NCI-H1694 treated with DMSO at 0.1 percent for 48 hours (cell line): ENCODE results near the gene TTC17.
"Not testable (repeated sequence)": the region's sequence is repeated elsewhere in the genome, so short reads cannot be mapped to it uniquely, and the experiment has no call there.

ENCODE experiments used
- DNase-seq: peaks from one replicate; lab custom pipeline; 2025; lab: John Stamatoyannopoulos, UW

TTC17 gene

DNA sequence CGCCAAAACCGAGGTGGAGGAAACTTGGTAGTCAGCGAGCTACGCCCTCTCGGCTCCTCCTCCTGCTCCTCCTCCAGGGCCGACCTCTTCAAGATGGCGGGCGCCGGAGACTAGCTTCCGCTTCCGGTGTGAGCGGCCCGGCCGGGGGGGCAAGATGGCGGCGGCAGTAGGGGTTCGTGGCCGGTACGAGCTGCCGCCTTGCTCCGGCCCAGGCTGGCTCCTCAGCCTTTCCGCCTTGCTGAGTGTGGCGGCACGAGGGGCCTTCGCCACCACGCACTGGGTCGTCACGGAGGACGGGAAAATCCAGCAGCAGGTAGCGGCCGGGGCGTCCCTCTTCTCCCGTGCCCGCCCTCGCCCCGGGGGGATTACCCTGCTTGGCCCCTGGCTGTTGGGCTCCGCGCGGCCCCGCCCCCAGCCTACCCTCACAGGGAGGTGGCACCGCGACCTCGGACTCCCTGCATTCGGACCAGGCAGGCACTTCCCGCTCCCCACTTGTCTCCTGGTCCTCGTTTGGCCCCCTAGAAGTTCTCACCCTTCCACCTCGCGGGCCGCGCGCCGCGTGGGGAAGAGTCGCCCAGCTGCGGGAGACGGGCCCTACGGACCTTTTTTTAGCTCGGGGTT is at the start of gene TTC17:
Gene TTC17 (plus strand): TSS at position 120 of the 621 bp plus-strand sequence. CDS start 35 bp downstream, at position 155.
- peak; percentile 84 for DNase-seq

DNA sequence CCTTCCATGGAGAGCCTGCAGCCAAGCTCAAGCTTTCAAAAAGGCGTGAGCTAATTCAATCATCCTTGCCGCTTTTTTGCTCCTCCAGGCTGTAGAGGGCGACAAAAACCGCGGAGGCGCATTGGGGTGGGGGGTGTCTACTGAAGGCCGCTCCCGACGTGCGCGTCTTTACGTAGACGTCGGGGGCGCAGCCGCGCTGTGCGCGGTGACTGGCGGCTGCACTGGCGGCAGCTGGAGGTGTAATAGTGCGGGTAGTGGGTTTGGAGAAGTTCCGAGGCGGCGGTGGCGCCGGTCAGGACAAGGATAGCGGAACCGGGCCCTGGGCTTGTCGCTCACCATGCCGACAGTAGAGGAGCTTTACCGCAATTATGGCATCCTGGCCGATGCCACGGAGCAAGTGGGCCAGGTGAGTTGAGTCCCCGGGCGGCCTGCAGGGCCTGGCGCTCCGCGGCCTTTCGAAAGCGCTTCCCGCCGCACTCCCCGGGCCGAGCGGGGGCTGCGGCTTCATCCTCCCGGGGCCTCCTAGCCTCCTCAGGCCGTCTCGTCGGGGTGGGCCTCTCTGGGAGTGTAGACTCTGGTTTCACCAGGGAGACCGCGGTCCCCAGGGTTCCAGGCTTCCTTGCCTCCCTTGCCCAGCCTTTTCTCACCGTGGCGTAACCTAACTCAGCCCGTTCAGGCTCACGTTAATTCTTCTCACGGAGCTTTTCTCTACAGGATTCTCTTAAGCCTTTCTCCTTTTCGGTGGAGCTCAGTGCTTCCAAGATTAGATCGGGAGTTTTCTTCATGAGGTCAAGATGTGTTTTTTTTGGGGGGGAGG is 46.7 kb upstream of the TTC17 start, which contains the start of gene API5:
Gene API5 (plus strand): TSS at position 206 of the 817 bp plus-strand sequence. CDS start 132 bp downstream, at position 338.
- DNase-seq, result peak; percentile 90

DNA sequence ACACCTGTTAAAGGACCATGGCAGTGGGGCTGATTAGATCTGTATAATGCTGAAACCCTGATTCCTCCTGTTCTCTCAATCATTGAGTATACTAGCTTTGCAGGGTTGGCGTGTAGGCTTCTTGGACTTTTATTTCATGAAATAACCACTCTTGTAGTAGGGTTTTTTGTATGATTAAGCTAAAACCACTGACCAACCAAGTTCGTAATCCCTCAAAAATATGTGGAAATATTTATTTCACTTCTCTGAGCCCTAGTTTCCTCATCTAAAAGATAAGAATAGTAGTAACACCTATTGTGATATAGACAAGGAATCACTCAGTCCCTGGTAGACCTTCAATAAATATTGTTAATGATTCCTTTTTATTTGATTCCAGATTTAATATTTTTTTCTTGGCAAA is 42.8 kb upstream of the TTC17 start:
- no peak for DNase-seq

- DNase-seq, result no peak
Observed at GRCh38 chr11:43316451-43316850, 42.3 kb upstream of the TTC17 start.

- DNase-seq, result no peak
Observed at GRCh38 chr11:43327987-43328386, 30.7 kb upstream of the TTC17 start.

- no peak for DNase-seq
Observed at GRCh38 chr11:43328482-43328881, 30.2 kb upstream of the TTC17 start.

- DNase-seq, result no peak
Observed at GRCh38 chr11:43341159-43341558, 17.6 kb upstream of the TTC17 start.

DNA sequence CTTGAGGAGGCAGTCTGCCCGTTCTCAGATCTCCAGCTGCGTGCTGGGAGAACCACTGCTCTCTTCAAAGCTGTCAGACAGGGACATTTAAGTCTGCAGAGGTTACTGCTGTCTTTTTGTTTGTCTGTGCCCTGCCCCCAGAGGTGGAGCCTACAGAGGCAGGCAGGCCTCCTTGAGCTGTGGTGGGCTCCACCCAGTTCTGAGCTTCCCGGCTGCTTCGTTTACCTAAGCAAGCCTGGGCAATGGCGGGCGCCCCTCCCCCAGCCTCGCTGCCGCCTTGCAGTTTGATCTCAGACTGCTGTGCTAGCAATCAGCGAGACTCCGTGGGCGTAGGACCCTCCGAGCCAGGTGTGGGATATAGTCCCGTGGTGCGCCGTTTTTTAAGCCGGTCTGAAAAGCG is 7.3 kb upstream of the TTC17 start:
- not testable (repeated sequence) for DNase-seq

DNA sequence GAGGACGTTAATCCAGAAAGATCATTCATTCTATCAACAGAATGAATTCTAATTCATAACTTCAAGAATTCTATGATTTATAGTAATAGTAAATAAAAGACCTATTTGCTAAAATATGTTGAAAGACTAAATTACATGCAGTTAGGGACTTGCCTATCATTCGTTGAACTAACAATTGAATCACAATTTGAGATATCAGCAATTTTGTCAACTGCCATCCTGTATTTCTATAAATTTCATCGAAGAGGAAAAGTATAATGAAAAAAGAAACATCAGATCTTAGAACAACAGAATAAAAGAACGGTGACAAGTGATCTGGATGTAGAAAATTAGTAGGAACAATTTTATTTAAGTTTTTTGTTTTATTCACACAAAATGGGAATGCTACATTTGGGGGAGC is 4.4 kb upstream of the TTC17 start:
- DNase-seq, result no peak

GRCh38 chr11:43356336-43356735 is 2.4 kb upstream of the TTC17 start:
- no peak for DNase-seq

DNA sequence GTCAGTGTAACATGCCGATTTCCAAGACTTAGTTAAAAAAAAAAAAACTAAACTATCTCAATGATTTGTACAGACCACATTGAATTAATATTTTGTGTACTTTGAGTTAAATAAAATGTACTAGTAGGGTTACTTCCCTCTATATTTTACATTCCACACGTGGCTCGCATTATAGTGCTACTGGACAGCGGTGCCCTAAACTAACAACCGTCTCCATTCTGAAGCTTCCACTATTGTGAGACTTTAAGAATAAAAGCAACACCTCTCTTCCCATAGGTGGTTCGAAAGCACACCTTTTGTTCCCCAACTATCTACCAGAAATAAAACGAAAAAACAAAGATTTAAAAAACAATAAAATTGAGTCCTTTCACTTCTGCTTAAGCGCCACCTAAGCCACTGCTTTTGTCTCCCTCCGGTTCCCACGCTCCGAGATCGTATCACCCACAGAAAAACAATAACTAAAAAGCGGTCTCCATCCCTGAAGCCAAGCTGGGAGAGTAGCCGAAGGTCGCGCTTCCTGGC is 380 bp upstream of the TTC17 start:
- no peak for DNase-seq

DNA sequence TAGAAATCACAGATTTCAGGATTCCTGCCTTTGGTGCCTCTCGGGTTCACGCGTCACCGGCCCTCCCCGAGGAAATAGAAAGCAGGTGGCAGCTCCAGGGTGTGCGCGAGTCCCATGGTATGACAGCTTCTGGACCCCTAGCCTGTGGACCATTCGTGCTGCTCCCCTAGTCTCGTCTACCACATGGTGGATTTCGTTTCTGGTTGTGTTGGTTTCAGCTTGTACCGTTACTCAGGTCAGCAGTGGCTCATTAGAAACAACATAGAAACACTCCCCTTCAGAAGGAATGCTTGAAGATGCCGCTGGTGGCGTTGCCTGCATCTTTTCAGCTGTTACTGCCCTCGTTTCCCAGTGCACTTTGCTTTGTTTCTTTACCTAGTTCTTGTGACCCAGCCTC is 700 bp downstream of the TTC17 start:
- DNase-seq, result no peak

- no peak for DNase-seq
Observed at GRCh38 chr11:43360361-43361032, 1.8 kb downstream of the TTC17 start.

DNA sequence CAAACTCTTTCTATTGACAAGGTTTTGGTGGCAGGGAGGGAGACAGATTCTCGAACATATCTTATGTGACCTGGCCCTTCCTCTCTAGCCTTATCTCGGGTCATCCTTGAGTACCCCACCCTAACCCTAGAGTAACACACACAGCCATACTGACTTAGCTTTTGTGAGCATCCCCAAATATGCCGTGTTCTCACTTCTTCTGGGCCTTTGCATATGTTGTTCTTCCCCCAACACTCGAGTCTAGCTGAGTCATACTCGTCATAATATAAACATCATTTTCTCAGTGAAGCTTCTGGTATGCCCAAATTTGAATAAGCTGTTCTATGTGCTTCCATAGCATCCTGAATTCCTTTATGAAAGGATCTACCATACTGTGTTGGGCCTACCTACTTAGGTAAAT is 8.0 kb downstream of the TTC17 start:
- DNase-seq, result no peak

- DNase-seq, result no peak
Observed at GRCh38 chr11:43367382-43368178, 8.9 kb downstream of the TTC17 start.

DNA sequence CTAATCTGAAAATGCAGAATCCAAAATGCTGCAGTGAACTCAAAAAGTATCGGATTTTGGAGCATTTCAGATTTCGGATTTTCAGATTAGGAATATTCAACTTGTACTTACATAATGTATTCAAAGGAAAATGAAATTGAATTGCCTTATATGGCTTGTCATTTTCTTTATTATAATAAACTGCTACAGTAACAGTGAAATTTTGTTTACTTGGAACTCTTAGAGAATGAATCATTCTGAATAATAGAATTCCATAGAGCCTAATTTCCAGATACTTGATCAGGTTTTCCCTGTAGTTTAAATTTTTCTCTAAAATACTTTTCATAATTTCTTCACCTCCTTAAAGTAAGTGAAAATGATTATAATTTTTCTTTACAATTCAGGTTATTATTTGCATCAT is 17.3 kb downstream of the TTC17 start:
- no peak for DNase-seq

GRCh38 chr11:43376594-43376993 is 17.9 kb downstream of the TTC17 start:
- no peak for DNase-seq

DNA sequence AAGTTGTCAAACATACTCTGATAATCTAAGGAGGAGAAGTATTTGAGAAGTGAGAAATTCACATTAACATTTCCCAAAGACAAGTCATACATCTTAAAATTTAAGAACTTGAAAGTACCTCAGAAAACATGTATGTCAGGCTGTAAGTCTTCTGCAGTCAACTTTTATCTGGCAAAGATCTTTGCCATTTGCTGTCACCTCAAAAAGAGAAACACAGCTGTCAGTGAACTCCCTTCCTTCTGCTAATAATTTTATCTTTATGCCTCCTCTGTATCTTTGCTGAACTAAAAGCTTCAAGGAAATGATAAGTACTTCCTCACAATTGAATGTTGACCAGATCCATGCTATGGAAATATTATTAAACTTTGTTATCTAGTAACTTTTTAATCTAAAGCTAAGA is 18.7 kb downstream of the TTC17 start:
- DNase-seq, result no peak

DNA sequence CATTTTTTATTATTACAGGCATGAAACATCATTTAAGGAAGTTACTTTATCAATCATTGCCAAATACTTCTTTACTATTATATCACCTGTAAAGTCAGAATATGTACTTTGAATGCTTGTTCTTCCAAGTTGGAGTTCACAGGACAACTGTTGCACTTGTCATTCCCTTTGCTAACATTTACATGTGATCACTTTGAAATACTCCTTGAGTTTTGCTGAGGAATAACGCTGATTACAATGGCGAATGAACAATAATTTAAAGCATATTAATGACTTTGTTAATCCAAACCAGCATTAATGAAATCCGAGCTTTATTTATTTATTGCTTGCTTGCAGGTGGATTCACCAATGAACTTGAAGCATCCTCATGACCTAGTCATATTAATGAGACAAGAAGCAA is 20.2 kb downstream of the TTC17 start:
- no peak for DNase-seq

GRCh38 chr11:43381802-43382201 is 23.1 kb downstream of the TTC17 start:
- no peak for DNase-seq

DNA sequence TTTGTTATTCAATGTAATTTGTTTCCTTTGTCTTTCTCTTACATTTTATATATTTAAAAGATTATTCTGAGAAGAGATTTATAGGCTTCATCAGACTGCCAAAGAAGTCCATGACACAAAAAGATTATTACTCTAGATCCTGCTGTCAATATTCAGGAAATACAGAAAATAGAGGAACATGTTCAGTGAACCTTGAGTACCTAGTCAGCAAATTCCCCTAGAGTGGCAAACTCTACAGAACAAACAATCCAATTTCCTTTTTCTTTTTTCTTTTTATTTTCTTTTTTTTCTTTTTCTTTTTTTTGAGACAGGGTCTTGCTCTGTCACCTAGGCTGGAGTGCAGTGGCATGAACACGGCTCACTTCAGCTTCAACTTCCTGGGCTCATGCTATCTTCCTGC is 23.9 kb downstream of the TTC17 start:
- DNase-seq, result no peak

- DNase-seq, result no peak
Observed at GRCh38 chr11:43384393-43384792, 25.7 kb downstream of the TTC17 start.
